Pancreas (tissue), 10 donors: Measurements from ENCODE around the gene SIRT2. TPM values are rescaled to one million over a fixed set of nuclear protein-coding genes. Genes with fewer than 3 reads are reported as not detected.

Source experiments
- ATAC-seq, 4 donors: fragments of 200-7000 bp; cut with Tn5 transposase; one replicate each; pipeline versions ENCODE4 v1.8.0 to v1.9.1; 2020; ENCODE audit warnings: mild to moderate bottlenecking in 4 of 4, moderate library complexity in 4 of 4
- DNase-seq, 6 donors: peaks; one replicate each; pipeline ENCODE4 v3.0.0-alpha.2; 2020
- FAIRE-seq: peaks from 2 replicates; lab custom pipeline; 2012; peaks lifted over from hg19 to GRCh38; lab: Jason Lieb, UNC
- H3K27ac ChIP-seq, 4 donors: fragments of 200-600 bp; sonication (generic); 1 replicate in 3 of 4; 2 replicates in 1 of 4; pipeline versions ENCODE4 v1.5.0 to v1.8.0; 2020
- H3K27me3 ChIP-seq, 4 donors: fragments of 200-600 bp; one replicate each; pipeline ENCODE4 v1.8.0; 2021
- H3K36me3 ChIP-seq, 3 donors: fragments of 200-600 bp; sonication (generic) in 1 of 3; one replicate each; pipeline versions ENCODE4 v1.5.0 to v1.8.0; 2020 to 2021
- H3K4me1 ChIP-seq, 3 donors: fragments of 200-600 bp; one replicate each; pipeline ENCODE4 v1.8.0; 2021
- H3K4me3 ChIP-seq, 4 donors: fragments of 200-600 bp; sonication (generic) in 2 of 4; one replicate each; pipeline versions ENCODE4 v1.5.0 to v1.8.0; 2020 to 2021
- H3K9me3 ChIP-seq, 4 donors: fragments of 200-600 bp; one replicate each; pipeline ENCODE4 v1.8.0; 2021
- CTCF ChIP-seq, 4 donors: fragments of 200-600 bp; sonication (generic) in 3 of 4; IDR thresholded peaks; one replicate each; pipeline versions ENCODE4 v1.5.0 to v1.8.0; 2021; ENCODE audit warnings: antibody characterized with exemption in 4 of 4
- WGBS, 2 donors: extraction: QIAGEN DNeasy Blood & Tissue Kit; methylation state at CpG; one replicate each; pipeline ENCODE4 v1.1.7; 2013; 5-methylcytosine and 5-hydroxymethylcytosine counted together
- intact Hi-C, 3 donors: fragments of 100-400 bp; cut with DNase I; formaldehyde crosslinking; loops; one replicate each; pipeline versions ENCODE4 v1.11.1 to v1.14.2; 2022
- polyA plus RNA-seq, 2 donors: library from polyadenylated mRNA; stranded (reverse); fragments of 200-250 nt; gene quantifications; one replicate each; pipeline ENCODE4 v1.2.3, GENCODE V29; 2013
- total RNA-seq, 6 donors: library from RNA; stranded (reverse); fragmentation: NEBNext Ultra II Directional in 4 of 6; extraction: Animal tissue kit (Norgen Biotek cat#: 25700) in 4 of 6; gene quantifications; one replicate each; pipeline versions ENCODE4 v1.2.1 to v1.2.4, GENCODE V29; 2021 to 2023
- donor health status: healthy with polysubstance abuse.
- donor health status: DM: no; HTN: no; CAD: no; lungs with moderate emphysema.
- donor health status: DM: no; HTN: no; CAD: no.
- donor health status: control.
- donor health status: control.
- donor health status: Bipolar disorder and iron deficiency.
- donor health status: DM: yes; HTN: yes; CAD: no.
- donor health status: DM: no; HTN: no; CAD: no.
- donor health status: DM: no; HTN: no; CAD: no.
- donor health status: DM: yes; HTN: yes; CAD: no.

SIRT2 gene
- total and polyA plus RNA-seq, 8 donors, result 16.2 to 44.4 (median 19.8) TPM

DNA sequence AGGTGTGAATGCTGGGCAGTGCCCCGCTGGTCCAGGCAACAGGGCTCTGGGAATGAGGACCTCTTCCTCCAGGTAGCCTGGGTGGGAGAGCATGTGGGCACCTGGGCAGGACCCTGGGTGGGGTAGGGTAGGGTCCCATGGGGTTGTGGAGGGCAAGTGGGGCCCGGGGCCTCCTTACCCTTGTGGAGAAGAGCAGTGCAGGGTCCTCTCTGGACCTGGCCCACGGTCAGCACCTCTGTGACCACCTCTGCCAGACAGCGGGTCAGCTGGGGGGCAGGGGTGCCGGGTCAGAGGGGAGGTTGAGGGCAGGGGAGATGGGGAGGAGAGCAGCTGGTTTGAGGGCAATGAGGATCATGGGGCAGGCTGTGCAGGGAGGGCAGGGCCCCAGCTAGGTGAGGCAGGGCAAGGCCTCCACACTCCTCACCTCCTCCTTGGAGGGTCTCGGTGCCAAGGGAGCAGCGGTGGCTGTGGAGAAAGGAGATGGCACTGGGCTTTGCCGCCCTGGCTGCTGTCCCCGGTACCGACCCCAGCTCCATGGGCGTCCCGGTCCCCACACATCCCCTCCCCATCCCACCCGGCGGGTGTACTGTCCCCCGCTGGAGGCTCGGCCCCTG, 12.1 kb upstream of the SIRT2 start:
- H3K36me3 ChIP-seq, result peaks cover 0 to 7% (median 0%) of the 10 kb centered on the region in 3 donors
- no peaks in the 10 kb centered on the region for H3K4me1 ChIP-seq
- intact Hi-C loops, result no loop called here
- H3K27me3 ChIP-seq, result no peaks in the 10 kb centered on the region
- no peak overlapping the region for H3K4me3 ChIP-seq
- no peak overlapping the region for H3K27ac ChIP-seq
- H3K9me3 ChIP-seq, result no peaks in the 10 kb centered on the region
- DNase-seq (peak in 1 of 6 donors; percentile 55), FAIRE-seq (no peak), ATAC-seq (no peak)
- 51% methylated on average over 13 to 16 of the region's 16 CpGs for WGBS, 2 donors
- TF ChIP-seq CTCF (IDR thresholded peaks at IDR 0.05), result no peak

- no peak for TF ChIP-seq CTCF (IDR thresholded peaks at IDR 0.05)
- Histone ChIP-seq H3K4me1 (no peaks in the 10 kb centered on the region), H3K27me3 (no peaks in the 10 kb centered on the region), H3K27ac (no peak overlapping the region), H3K36me3 (peaks cover 0 to 9% (median 2%) of the 10 kb centered on the region in 3 donors), H3K4me3 (no peak overlapping the region), H3K9me3 (no peaks in the 10 kb centered on the region)
- ATAC-seq, result no peak
- WGBS, 2 donors, result 90 to 91% methylated on average over 12 of the region's 12 CpGs
- intact Hi-C loops, result no loop called here
- DNase-seq, result peak in 1 of 6 donors; percentile 50
- no peak for FAIRE-seq
Measured at GRCh38 chr19:38910488-38910887, 11.1 kb upstream of the SIRT2 start.

DNA sequence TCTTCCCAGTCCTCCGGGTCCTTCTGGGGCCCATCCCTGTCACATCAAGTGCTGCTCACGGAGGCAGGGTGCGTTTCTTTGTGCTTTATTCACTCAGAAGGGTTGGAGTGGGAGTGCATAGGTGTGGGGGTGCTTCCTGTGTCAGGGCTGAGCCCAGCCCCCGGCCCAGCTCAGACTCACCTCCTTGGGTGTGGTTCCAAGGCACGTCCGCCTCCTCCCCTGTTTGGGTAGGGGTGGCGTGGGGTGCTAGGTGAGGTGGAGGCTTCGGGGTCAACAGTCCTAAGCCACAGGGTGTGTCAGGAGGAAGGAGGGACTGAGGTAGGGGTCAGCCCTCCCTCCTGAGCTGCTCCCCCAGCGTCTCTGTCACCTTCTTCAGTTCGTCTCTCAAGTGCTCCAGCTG, 9.5 kb upstream of the SIRT2 start:
- no peak for DNase-seq
- Histone ChIP-seq H3K4me3 (no peak overlapping the region), H3K36me3 (peaks cover 0 to 12% (median 9%) of the 10 kb centered on the region in 3 donors), H3K9me3 (no peaks in the 10 kb centered on the region), H3K27me3 (no peaks in the 10 kb centered on the region), H3K27ac (no peak overlapping the region), H3K4me1 (no peaks in the 10 kb centered on the region)
- no peak for FAIRE-seq
- WGBS, 2 donors, result 86 to 89% methylated on average over 9 to 10 of the region's 10 CpGs
- intact Hi-C loops, result no loop called here
- TF ChIP-seq CTCF (IDR thresholded peaks at IDR 0.05), result no peak
- ATAC-seq, result peak in 1 of 4 donors; percentile 14

DNA sequence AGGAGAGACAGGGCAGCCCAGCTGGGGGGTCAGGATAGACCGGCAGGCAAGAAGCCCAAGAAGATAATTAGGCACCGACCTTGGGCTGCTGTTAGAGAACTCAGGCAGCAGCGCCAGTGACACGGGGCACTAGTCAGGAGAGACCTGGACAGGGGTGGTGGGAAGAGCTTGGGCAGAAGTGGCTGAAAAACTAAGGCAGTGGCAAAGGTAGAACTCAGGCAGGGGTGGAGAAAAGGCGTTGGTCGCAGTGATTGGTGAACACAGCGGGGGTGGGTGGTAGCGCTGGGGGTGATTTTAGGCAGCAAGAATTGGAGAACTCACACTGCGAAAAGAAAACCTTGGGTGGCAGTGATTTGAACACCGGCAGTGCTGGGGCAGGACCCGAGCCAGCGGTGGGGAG, 8.3 kb upstream of the SIRT2 start:
- DNase-seq (no peak), ATAC-seq (no peak), FAIRE-seq (no peak)
- Histone ChIP-seq H3K27ac (no peak overlapping the region), H3K36me3 (peaks cover 0 to 12% (median 9%) of the 10 kb centered on the region in 3 donors), H3K4me1 (no peaks in the 10 kb centered on the region), H3K27me3 (no peaks in the 10 kb centered on the region), H3K9me3 (no peaks in the 10 kb centered on the region), H3K4me3 (no peak overlapping the region)
- WGBS, 2 donors, result 93 to 96% methylated on average over 12 of the region's 12 CpGs
- TF ChIP-seq CTCF (IDR thresholded peaks at IDR 0.05), result no peak
- intact Hi-C loops, result no loop called here

GRCh38 chr19:38907227-38907626, 7.8 kb upstream of the SIRT2 start:
- TF ChIP-seq CTCF (IDR thresholded peaks at IDR 0.05), result no peak
- H3K9me3 ChIP-seq, result no peaks in the 10 kb centered on the region
- DNase-seq, result no peak
- no peaks in the 10 kb centered on the region for H3K4me1 ChIP-seq
- WGBS, 2 donors, result 94% methylated on average over 29 of the region's 29 CpGs
- H3K27ac ChIP-seq, result no peak overlapping the region
- ATAC-seq, result no peak
- H3K36me3 ChIP-seq, result peaks cover 0 to 12% (median 9%) of the 10 kb centered on the region in 3 donors
- intact Hi-C loops, result no loop called here
- no peak for FAIRE-seq
- no peak overlapping the region for H3K4me3 ChIP-seq
- H3K27me3 ChIP-seq, result no peaks in the 10 kb centered on the region
